HL-60 (cell line): ENCODE data around the gene SH3PXD2A.

Source experiments
- DNase-seq, 2 experiments: peaks; one replicate each; pipeline ENCODE4 v3.0.0-alpha.2; 2010 to 2020; ENCODE audit warnings: low read depth in 1 of 2, low spot score in 1 of 2
- H3K27ac ChIP-seq: fragments of 250-450 bp; sonication (Bioruptor Pico); replicated peaks from 2 replicates; pipeline ENCODE4 v1.5.1; 2020; ENCODE audit warnings: mild to moderate bottlenecking, moderate library complexity
- H3K27me3 ChIP-seq: fragments of 250-450 bp; sonication (Bioruptor Pico); 2 replicates; pipeline ENCODE4 v1.5.1; 2021; ENCODE audit warnings: mild to moderate bottlenecking, moderate library complexity; ENCODE audit not compliant: insufficient read depth, poor library complexity, severe bottlenecking
- H3K4me3 ChIP-seq: replicated peaks from 2 replicates; pipeline ENCODE4 v1.5.1; 2011; ENCODE audit warnings: mild to moderate bottlenecking, control low read depth, low read length; ENCODE audit not compliant: insufficient read depth
- CTCF ChIP-seq: IDR thresholded peaks from one replicate; pipeline ENCODE4 v1.5.1; 2011; ENCODE audit warnings: low read length, control low read depth, inconsistent platforms; ENCODE audit not compliant: insufficient read depth
- GABPA ChIP-seq: IDR thresholded peaks from 2 replicates; pipeline ENCODE4 v1.6.1; 2012; ENCODE audit warnings: low read depth
- POLR2AphosphoS5 ChIP-seq: IDR thresholded peaks from 2 replicates; pipeline ENCODE4 v1.6.1; 2012; ENCODE audit warnings: low read depth
- REST ChIP-seq: IDR thresholded peaks from 2 replicates; pipeline ENCODE4 v1.6.1; 2012; ENCODE audit warnings: low read depth; ENCODE audit not compliant: insufficient replicate concordance
- SPI1 ChIP-seq: IDR thresholded peaks from 2 replicates; pipeline ENCODE4 v1.6.1; 2012; ENCODE audit warnings: low read depth, mild to moderate bottlenecking, borderline replicate concordance

Gene SH3PXD2A

GRCh38 chr10:103849880-103850571, 5.3 kb downstream of the SH3PXD2A start:
- peak; percentile 29 to 57 for DNase-seq
- H3K4me3 ChIP-seq: no peak overlapping the region
- peak overlapping the region; percentile 45 for H3K27ac ChIP-seq
- no peaks in the 10 kb centered on the region for H3K27me3 ChIP-seq
- no peak for TF ChIP-seq REST
- no peak for TF ChIP-seq POLR2AphosphoS5
- TF ChIP-seq SPI1: peak; percentile 81
- no peak for TF ChIP-seq GABPA
- no peak for TF ChIP-seq CTCF

- TF ChIP-seq SPI1: no peak
- no peak for TF ChIP-seq POLR2AphosphoS5
- no peak for TF ChIP-seq REST
- no peak for TF ChIP-seq GABPA
- TF ChIP-seq CTCF: no peak
- no peak for DNase-seq
- Histone ChIP-seq H3K4me3 (no peak overlapping the region), H3K27ac (peak overlapping the region; percentile 45; the same call in 1 of the 2 replicates), H3K27me3 (no peaks in the 10 kb centered on the region)
These were observed 6.0 kb downstream of the SH3PXD2A start for GRCh38 chr10:103849212-103849877.

GRCh38 chr10:103847909-103848468, 7.4 kb downstream of the SH3PXD2A start:
- Histone ChIP-seq H3K4me3 (no peak overlapping the region), H3K27me3 (no peaks in the 10 kb centered on the region), H3K27ac (no peak overlapping the region)
- TF ChIP-seq SPI1: no peak
- no peak for TF ChIP-seq POLR2AphosphoS5
- TF ChIP-seq REST: no peak
- TF ChIP-seq CTCF: peak; percentile 1
- no peak for TF ChIP-seq GABPA
- DNase-seq: no peak
